NOMO-1 treated with DMSO at 0.1 percent for 48 hours (cell line): ENCODE data around the gene SGTB.

Source experiments
- DNase-seq: peaks from one replicate; lab custom pipeline; 2025; ENCODE audit not compliant: unreplicated experiment; lab: John Stamatoyannopoulos, UW

Gene SGTB, protein sequence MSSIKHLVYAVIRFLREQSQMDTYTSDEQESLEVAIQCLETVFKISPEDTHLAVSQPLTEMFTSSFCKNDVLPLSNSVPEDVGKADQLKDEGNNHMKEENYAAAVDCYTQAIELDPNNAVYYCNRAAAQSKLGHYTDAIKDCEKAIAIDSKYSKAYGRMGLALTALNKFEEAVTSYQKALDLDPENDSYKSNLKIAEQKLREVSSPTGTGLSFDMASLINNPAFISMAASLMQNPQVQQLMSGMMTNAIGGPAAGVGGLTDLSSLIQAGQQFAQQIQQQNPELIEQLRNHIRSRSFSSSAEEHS

DNA sequence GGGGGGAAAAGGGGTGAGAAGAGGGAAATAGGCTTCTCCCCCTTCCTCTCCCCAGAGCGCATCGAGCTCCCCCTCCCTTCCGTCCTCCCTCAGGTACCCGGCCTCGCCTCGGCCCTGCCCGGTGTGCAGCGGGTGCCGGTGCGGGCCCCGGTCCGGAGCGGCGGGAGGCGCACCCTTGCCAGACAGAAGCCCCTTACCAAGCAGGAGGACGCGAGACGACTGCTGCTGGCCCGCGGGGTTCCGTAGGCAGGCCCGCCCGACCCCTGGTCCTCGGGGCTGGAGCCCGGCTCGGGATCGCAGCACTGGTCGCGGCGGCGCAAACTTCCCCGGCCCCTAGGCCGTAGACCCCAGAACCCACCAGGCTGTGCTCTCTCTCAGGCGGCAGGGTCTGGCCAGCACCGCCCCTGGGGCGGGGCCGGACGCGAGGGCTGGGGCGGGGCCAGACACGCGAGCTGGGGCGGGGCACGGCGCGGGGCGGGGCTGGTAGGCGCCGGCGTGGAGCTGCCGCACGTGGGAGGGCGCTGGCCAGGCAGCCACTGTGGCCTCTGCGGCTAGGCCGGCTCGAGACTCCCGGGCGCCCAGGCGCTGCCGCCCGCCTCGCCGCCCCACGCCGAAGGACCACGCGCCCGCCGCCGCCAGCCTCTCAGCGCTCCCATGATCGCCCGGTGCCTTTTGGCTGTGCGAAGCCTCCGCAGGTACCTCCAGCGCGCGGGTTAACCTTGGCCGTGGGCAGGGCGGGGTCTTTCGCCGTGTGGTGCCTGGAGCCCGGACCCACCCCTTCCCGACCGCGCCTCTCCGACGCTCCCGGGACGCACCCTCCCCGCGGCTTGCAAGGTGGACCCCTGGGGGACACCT lies at the start of gene SGTB, which contains the start of gene NLN:
SGTB (minus strand) TSS at position 390 of the 855 bp plus-strand sequence. CDS start 1,302 bp downstream, outside the sequence.
NLN (plus strand) TSS at position 486 of the 855 bp plus-strand sequence; CDS start at position 655, 169 bp downstream.
- DNase-seq = peak; percentile 40

DNA sequence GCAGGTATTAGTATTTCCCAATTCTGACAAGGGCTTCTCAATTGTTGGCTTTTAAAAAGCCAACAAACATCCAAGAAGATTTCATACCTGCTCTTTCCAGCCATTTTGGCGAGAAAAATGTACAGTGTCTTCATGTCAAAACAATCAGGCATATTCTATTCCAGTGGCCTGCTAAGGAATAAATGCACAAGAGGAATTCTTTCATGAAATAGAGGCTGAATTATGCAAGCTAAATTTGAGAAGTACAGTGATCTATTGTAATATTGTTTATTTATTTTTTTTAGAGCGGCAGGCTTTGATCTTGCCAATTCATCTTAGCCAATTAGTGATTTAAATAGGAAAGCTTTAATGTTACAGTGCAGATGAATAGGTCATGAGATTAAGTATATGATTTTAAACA lies 49.4 kb upstream of the SGTB start:
- DNase-seq = no peak

DNA sequence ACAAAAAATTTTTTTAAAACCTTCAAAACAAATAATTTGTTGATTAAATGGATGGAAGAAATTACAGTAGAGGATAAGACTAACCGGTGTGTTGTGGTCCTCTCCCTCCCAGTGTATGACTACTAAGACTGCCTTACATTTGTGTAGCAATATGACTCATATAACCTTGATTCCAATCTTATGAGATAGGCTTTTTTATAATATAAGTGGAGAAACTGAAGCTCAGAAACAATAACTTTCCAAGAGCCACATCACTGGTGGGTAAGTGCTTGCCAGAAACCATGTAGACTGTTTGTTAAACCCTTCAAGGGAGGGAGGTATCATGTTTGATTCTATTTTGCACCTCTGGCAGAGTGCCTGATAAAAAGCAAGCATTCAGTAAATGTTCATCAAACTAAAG lies 47.6 kb upstream of the SGTB start:
- no peak for DNase-seq

DNA sequence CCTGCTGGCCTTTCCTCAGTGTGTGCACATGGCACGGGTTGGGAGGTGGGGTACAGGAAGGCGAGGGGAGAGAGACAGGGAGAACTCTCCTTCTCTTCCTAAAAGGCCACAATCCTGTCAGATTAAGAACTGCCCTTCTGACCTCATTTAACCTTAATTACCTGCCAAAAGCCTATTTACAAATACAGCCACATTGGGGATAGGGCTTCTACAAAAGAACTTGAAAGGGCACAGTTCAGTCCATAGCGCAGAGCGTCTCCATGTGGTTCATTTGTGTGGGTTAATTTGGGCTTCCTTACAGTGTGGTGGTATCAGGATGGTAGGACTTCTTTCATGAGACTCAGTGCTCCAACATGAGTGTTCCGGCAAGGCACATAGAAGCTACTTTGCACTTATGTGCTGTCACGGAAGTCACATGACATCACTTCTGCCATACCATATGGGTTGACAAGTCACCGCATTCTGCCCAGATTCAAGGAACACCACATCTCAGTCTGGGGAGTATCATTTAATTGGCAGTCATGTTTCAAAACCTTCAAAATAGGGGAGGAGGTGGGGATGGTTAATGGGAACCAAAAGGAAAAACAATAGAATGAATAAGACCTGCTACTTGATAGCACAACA lies 46.9 kb upstream of the SGTB start:
- DNase-seq = no peak

DNA sequence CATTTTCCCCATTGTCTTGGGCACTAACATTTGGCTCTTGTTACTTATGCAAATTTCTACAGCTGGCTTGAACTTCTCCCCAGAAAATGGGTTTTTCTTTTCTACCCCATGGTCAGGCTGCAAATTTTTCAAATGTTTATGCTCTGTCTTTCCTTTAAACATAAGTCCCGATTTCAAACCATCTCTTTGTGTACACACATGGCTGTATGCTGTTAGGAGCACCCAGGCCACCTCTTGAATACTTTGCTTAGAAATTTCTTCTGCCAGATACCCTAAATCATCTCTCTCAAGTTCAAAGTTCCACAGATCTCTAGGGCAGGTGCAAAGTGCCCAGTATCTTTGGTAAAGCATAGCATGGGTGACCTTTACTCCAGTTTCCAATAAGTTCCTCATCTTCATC lies 45.7 kb upstream of the SGTB start:
- DNase-seq = no peak

DNA sequence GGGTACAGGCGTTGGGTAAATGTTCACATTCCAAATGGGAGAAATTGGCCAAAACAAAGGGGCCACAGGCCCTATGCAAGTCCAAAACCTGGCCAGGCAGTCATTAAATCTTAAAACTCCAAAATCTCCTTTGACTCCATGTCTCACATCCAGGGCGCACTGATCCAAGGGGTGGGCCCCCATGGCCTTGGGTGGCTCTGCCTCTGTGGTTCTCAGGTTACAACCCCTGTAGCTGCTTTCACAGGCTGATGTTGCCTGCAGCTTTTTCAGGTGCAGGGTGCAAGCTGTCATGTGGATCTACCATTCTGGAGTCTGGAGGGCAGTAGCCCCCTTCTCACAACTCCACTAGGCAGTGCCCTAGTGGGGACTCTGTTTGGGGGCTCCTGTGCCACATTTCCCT lies 44.9 kb upstream of the SGTB start:
- no peak for DNase-seq

DNA sequence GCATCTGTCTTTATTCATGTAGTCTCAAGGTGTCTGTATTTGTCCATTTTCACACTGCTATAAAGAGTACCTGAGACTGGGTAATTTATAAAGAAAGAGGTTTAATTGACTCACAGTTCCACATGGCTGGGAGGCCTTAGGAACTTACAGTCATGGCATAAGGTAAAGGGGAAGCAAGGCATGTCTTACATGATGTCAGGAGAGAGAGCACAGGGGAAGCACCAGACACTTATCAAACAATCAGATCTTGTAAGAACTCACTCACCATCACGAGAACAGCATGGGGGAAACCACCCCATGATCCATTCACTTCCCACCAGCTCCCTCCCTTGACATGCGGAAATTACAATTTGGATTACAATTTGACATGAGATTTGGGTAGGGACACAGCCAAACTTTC lies 44.3 kb upstream of the SGTB start:
- no peak for DNase-seq

DNA sequence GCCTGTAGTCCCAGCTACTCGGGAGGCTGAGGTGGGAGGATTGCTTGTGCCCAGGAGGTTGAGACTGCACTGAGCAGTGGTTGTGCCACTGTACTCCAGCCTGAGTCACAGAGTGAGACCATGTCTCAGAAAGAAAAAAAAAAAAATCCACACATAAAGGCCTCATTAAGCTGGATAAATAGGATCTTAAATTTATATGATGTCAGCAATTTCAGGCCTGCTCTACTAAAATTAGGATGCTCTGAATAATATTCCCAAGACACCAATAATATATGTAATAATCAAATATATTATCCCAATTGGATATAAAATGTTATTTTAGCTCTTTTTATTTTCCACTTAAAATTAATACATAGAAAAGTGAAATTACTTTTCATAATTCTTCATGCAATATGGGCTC lies 43.7 kb upstream of the SGTB start:
- DNase-seq = no peak

DNA sequence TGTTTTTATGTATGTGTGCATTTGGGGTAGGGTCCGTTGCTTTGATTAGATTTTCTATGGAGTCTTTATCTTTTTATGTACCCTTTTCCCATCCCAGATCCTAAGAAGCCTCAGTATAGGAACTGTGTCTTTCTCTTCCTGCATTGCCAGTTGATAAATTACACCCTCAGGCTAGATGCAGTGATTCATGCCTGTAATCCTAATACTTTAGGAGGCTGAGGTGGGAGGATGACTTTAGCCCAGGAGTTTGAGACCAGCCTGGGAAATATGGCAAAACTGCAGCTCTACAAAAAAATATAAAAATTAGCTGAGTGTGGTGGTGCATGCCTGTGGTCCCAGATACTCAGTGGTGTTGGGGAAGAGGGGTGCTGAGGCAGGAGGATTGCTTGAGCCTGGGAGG lies 40.3 kb upstream of the SGTB start:
- DNase-seq = no peak

DNA sequence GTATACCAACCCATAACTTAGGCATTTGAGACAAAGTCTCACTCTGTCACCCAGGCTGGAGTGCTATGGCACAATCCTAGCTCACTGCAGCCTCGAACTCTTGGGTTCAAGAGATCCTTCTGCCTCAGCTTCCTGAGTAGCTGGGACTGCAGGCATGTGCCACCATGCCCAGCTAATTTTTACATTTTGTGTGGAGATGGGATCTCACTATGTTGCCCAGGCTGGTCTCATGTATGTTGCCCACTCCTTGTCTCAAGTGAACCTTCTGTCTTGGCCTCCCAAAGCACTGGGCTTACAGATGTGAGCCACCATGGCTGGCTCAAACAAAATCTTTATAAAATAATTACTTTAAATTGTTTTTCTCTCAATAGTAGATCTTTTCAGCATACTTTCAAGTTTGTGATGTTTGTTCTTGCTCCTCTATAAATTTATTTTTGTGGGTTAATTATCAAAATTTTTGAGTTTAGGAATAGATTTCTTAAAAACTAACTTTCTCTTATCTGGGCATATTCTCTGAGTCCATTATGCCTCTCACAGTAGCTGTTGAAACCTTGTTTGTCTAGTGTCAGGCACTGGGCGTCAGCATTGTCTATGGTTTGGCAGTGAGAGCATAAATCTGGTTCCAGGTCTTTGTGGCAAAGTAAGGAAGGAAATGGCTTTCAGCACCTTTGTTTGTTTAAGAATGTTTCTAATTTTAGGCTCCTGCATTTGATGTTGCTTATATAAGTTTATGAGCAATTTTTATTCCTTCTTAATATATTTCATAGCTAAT lies 38.8 kb upstream of the SGTB start:
- peak; percentile 24 for DNase-seq

DNA sequence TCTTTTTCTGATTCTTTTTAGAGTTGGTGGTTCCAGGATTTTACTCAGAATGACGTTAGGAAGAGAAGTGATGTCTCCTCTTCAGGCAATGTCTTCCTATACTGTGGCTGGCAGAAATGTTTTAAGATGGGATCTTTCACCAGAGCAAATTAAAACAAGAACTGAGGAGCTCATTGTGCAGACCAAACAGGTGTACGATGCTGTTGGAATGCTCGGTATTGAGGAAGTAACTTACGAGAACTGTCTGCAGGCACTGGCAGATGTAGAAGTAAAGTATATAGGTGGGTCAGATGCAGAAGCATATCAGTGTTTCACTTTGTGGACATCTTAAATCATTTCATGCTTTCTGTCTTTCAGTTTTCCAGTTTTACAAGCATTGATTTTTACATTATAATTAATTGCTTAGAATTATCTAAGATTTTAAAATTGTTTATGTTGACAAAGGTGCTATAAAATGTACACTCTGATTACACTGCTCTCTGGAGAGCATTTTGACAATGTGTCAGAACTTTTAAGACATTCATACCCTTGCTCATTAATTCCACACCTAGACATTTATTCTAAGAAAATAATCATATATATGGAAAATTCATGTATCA lies 36.7 kb upstream of the SGTB start:
- DNase-seq = no peak

DNA sequence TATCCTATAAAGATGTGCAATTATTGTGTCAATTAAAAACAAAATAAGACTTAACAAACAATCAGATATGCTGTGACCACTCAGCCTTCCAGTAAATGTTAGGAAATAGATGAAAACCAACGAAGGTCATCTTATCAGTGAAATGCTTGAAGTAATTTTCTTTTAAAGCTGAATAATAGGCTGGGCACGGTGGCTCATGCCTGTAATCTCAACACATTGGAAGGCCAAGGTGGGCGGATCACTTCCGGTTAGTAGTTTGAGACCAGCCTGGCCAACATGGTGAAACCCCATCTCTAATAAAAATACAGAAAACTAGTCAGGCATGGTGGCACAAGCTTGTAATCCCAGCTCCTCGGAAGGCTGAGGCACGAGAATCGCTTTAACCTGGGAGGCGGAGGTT lies 31.3 kb upstream of the SGTB start:
- DNase-seq = no peak

DNA sequence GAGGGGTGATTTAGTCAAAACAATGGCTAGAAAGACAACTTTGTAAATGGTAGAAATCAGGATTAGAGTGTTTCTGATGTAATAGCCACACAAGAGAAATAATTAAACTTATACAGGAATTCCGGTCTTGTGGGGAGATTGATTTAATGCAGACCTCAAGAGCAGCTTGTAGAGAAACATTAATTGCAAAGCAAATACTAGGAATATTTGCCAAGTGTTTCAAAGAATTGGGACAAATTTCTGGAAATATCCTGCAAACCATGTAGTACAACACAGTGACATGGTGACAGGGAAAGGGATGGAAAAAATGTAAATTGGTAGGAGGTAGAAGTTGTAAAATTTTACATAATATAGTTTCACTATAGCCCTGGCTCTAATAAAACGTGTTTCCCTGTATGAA lies 29.0 kb upstream of the SGTB start:
- no peak for DNase-seq

DNA sequence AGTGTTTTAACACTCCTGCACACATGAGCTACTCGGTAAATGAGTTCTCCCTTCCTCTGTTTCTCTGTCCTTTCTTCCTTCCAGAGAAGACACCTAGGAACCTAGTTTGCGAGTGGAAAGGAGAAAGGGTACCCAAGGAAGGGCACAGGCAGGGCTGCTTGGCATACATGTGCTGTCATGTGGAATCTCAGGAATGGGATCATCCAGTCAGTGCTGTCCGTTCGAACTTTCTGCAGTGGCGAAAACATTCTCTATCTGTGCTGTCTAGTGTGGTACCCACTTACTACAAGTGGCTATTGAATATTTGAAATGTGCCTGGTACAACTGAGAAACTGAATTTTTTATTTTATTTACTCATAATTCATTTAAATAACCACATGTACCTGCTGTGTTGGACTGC lies 28.0 kb upstream of the SGTB start:
- DNase-seq = no peak

DNA sequence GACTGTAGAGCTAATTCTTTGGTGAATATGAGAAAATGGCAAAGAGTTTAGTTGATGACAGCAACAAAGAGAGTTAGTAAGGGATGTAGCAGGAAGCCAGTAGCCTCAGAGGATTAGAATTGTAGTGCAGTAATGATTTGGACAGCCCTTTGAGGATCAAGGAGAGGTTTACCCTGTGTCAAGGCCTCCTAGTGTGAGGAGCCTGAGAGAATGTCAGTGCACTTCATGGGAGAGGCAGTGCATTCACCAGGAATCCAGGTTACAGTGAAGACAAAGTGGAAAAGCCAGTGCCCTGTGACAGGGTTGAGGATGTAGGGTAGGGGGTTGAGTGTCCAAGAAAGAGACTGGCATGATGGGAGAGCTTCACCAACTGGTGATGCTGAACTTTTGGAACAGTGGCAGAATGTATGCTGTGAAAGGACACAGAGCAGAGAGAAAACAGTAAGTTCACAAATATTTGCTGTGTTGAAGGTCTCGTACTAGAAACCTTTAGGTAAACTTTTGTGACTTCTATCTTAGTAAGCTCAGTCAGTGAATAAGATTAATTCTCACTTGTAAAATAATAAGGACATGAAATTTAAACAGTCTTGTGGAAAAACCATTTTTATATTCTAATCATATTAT lies 27.4 kb upstream of the SGTB start:
- DNase-seq = no peak

DNA sequence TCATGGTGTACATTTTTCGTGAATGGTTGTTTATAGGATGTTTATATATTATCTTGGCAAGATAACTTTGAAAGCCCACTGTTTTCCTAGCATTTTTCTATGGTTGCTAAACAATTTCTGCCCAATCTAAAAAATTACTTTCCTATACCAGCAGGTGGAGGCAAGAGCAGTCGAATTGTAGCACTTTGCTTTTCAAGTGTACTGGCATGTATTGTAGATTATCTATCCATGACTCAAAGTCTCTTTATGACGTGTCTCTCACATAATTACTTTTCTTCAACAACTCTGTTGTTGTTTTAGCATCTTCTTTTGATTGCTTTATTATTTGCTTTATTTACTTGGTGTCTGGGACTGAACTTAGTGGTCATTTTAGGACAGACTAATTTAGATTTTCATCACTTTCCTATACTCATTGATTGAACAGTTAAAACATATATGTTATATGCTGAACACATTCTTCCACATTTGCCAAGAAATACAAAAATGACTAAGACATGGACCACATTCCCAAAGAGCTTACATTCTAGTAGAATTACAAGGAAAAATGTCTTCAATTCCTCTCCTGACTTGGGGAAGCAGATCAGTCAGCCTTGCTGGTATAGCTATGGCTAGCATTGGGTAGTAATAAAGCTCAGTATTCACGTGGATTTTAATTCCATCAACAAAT lies 20.8 kb upstream of the SGTB start:
- peak; percentile 65 for DNase-seq

DNA sequence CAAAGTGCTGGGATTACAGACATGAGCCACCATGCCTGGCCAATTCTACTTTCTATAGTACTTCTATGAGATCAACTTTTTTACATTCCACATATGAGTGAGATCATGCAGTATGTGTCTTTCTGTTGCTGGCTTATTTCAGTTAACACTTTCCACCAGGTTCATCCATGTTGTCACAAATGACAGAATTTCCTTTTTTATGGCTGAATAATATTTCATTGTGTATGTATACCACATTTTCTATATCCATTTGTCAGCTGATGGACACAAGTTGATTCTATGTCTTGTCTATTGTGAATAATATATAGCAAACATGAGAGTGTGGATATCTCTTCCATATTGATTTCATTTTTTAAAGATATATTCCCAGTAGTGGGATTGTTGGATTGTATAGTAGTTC lies 17.3 kb upstream of the SGTB start:
- DNase-seq = no peak

DNA sequence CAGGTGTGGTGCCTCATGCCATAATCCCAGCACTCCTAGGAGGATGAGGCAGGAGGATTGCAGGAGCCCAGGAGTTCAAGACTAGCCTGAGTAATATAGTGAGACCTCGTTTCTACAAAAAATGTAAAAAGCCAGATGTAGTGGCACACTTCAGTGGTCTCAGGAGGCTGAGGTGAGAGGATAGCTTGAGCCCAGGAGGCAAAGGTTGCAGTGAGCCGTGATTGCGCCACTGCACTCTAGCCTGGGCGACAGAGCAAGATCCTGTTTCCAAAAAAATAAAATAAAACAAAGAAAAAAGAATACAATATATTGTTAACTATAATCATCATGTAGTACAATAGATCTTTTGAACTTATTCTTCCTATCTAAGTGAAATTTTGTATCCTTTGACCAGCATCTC lies 16.4 kb upstream of the SGTB start:
- DNase-seq = no peak

DNA sequence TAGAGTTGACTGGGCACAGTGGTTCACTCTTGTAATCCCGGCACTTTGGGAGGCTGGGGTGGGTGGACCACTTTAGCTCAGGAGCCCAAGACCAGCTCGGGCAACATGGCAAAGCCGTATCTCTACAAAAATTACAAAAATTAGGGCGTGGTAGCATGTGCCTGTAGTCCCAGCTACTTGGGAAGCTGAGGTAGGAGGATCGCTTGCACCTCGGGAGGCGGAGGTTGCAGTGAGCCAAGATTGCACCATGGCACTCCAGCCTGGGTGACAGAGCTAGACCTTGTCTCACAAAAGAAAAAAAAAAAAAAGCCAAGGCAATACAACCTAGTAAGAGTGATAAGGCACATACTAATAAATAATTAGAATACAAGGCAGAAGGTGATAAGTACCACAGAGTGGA lies 15.9 kb upstream of the SGTB start:
- no peak for DNase-seq

DNA sequence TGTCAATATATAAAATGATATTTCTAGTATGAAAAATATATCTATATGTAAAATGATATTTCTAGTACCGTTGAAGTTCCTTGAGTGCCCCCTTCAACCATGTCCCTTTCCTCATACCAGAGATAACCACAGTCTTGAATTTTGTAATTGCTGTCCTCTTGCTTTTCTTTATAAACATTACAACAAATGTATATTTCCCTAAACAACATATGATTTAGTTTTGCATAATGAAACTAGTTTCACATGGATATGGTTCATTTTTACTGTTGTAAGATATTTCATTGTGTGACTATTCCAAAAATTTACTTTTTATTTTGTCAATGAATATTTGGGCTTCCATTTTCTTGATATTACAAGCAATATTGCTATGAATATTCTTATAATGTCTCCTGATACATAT lies 14.1 kb upstream of the SGTB start:
- DNase-seq = no peak
